Endothelial cell of umbilical vein (primary cell): ENCODE measurements around the gene DSCAML1. TPM values are rescaled to one million over a fixed set of nuclear protein-coding genes. Genes with fewer than 3 reads are reported as not detected.

Experiments
- BruUV-seq: library from RNA; stranded (reverse); fragments of 400-500 nt; replicated peaks from 2 replicates; lab custom pipeline; 2021; lab: Mats Ljungman, UMichigan
- CTCF ChIA-PET: fragments of 300-600, 350-600 bp; sonication (Branson Sonifier 250); formaldehyde crosslinking; loops from one replicate; lab custom pipeline; 2021; ENCODE audit warnings: antibody characterized with exemption, inconsistent platforms; lab: Charles Lee
- POLR2A ChIA-PET: fragments of 300-600, 350-600 bp; sonication (Branson Sonifier 250); formaldehyde crosslinking; loops from one replicate; lab custom pipeline; 2021; ENCODE audit warnings: antibody characterized with exemption, inconsistent platforms; lab: Charles Lee
- DNase-seq: peaks from one replicate; pipeline ENCODE4 v3.0.0-alpha.2; 2011; ENCODE audit warnings: low read depth, low spot score
- FAIRE-seq: peaks from 2 replicates; lab custom pipeline; 2011; peaks lifted over from hg19 to GRCh38; lab: Jason Lieb, UNC
- H2AFZ ChIP-seq: 2 replicates; pipeline ENCODE4 v1.6.0; 2012; ENCODE audit warnings: low read depth, low read length, control low read depth, inconsistent platforms
- H3K27ac ChIP-seq: 2 replicates; pipeline ENCODE4 v1.5.1; 2011; ENCODE audit warnings: low read depth, mild to moderate bottlenecking, control low read depth, low read length, moderate library complexity; ENCODE audit not compliant: insufficient read depth
- H3K27me3 ChIP-seq, 2 experiments: 2 replicates each; pipeline versions ENCODE4 v1.6.0 to v1.6.1; 2011; ENCODE audit warnings: low read length in 2 of 2, mixed read lengths in 1 of 2; ENCODE audit not compliant: control insufficient read depth in 2 of 2, insufficient read depth in 2 of 2
- H3K36me3 ChIP-seq, 2 experiments: 2 replicates in 1 of 2; 3 replicates in 1 of 2; pipeline ENCODE4 v1.5.1; 2011; ENCODE audit warnings: low read length in 2 of 2, mild to moderate bottlenecking in 1 of 2, moderate library complexity in 1 of 2; ENCODE audit not compliant: control insufficient read depth in 2 of 2, insufficient read depth in 2 of 2; ENCODE audit errors: extremely low read depth in 1 of 2
- H3K4me1 ChIP-seq: 3 replicates; pipeline ENCODE4 v1.5.1; 2011; ENCODE audit warnings: mild to moderate bottlenecking, low read length; ENCODE audit not compliant: control insufficient read depth, insufficient read depth; ENCODE audit errors: extremely low read depth
- H3K4me2 ChIP-seq: 2 replicates; pipeline ENCODE4 v1.6.1; 2011; ENCODE audit warnings: low read length, control low read depth, mixed read lengths; ENCODE audit not compliant: insufficient read depth
- H3K4me3 ChIP-seq, 3 experiments: fragments of 200-600 bp in 1 of 3; sonication (generic), shearing (Covaris generic) in 1 of 3; replicated peaks in 1 of 3; 2 replicates each; pipeline ENCODE4 v1.5.1; 2011 to 2016; ENCODE audit warnings: control low read depth in 3 of 3, low read length in 3 of 3, mild to moderate bottlenecking in 2 of 3, inconsistent platforms in 1 of 3, low read depth in 1 of 3, moderate library complexity in 1 of 3; ENCODE audit not compliant: insufficient read depth in 1 of 3
- H3K79me2 ChIP-seq: 2 replicates; pipeline ENCODE4 v1.6.0; 2012; ENCODE audit warnings: low read length, inconsistent platforms; ENCODE audit not compliant: control insufficient read depth, insufficient read depth
- H3K9ac ChIP-seq: replicated peaks from 2 replicates; pipeline ENCODE3; 2011; ENCODE audit warnings: low read length, control low read depth; ENCODE audit not compliant: insufficient read depth; ENCODE audit errors: extremely low read depth
- H3K9me1 ChIP-seq: replicated peaks from 3 replicates; pipeline ENCODE4 v1.6.0; 2011; ENCODE audit warnings: mild to moderate bottlenecking, low read length; ENCODE audit not compliant: control insufficient read depth, insufficient read depth; ENCODE audit errors: extremely low read depth
- H3K9me3 ChIP-seq: replicated peaks from 2 replicates; pipeline ENCODE4 v1.5.1; 2012; ENCODE audit warnings: low read length, inconsistent platforms; ENCODE audit not compliant: control insufficient read depth, insufficient read depth
- H4K20me1 ChIP-seq: replicated peaks from 2 replicates; pipeline ENCODE3; 2011; ENCODE audit warnings: mild to moderate bottlenecking, low read length; ENCODE audit not compliant: control insufficient read depth, insufficient read depth; ENCODE audit errors: extremely low read depth
- EZH2 ChIP-seq: IDR thresholded peaks from 2 replicates; pipeline ENCODE4 v1.6.1; 2012; ENCODE audit warnings: borderline replicate concordance, low read depth, mild to moderate bottlenecking, moderate library complexity, low read length, inconsistent platforms; ENCODE audit not compliant: severe bottlenecking
- JUN ChIP-seq: IDR thresholded peaks from 2 replicates; pipeline ENCODE4 v1.6.1; 2011; ENCODE audit warnings: borderline replicate concordance, low read depth; ENCODE audit not compliant: insufficient read length, insufficient read depth
- MAX ChIP-seq: IDR thresholded peaks from 2 replicates; pipeline ENCODE4 v1.6.1; 2011; ENCODE audit not compliant: insufficient read depth, insufficient read length
- MYC ChIP-seq: IDR thresholded peaks from one replicate; pipeline ENCODE4 v1.6.1; 2011; ENCODE audit warnings: mild to moderate bottlenecking, low read depth, low read length
- POLR2AphosphoS5 ChIP-seq: IDR thresholded peaks from 2 replicates; pipeline ENCODE4 v1.6.1; 2012; ENCODE audit warnings: low read depth, mild to moderate bottlenecking, control low read depth, low read length, moderate library complexity; ENCODE audit not compliant: insufficient read depth
- dilution Hi-C: fragments of 300-500 bp; cut with MboI; formaldehyde crosslinking; loops from one replicate; pipeline ENCODE4 v1.15.0; 2019; ENCODE audit warnings: low sequenced_read_pairs; ENCODE audit not compliant: extremely low pct_ligation_motif_present
- intact Hi-C: fragments of 100-400 bp; cut with micrococcal nuclease; formaldehyde crosslinking; loops from one replicate; pipeline ENCODE4 v1.10.0; 2022
- polyA plus RNA-seq, 4 experiments: library from polyadenylated mRNA; depleted of rRNA in 3 of 4; stranded (reverse) in 3 of 4; unstranded in 1 of 4; fragments of >200 nt; gene quantifications; 2 replicates each; pipeline versions ENCODE4 v1.2.1 to v1.2.3, GENCODE V29; 2011 to 2012; ENCODE audit warnings: missing spikeins in 1 of 4
- total RNA-seq: library from RNA; stranded (reverse); gene quantifications from 2 replicates; pipeline ENCODE4 v1.2.3, GENCODE V29; 2021
- TF ChIP-seq, protein P1 (sequence below), 2 donors: IDR thresholded peaks; 1 replicate in 1 of 2; 2 replicates in 1 of 2; pipeline ENCODE4 v1.5.1; 2011; ENCODE audit warnings: low read length in 2 of 2, mild to moderate bottlenecking in 2 of 2, moderate library complexity in 2 of 2, control low read depth in 1 of 2, inconsistent platforms in 1 of 2, low read depth in 1 of 2; ENCODE audit not compliant: insufficient read depth in 1 of 2; ENCODE audit errors: extremely low read depth in 1 of 2

Gene DSCAML1
- total and polyA plus RNA-seq, 2 donors (not counting 3 experiments of a cell fraction or from before 2014, with no cell fraction given), result not detected

GRCh38 chr11:117430293-117430955, 366.6 kb downstream of the DSCAML1 start:
- FAIRE-seq, result no peak
- H3K4me1 ChIP-seq, result no peaks in the 10 kb centered on the region
- H3K4me3 ChIP-seq, result no peak overlapping the region
- H3K36me3 ChIP-seq, result no peaks in the 10 kb centered on the region
- no peak overlapping the region for H3K27ac ChIP-seq
- ChIA-PET CTCF (no interaction called here), POLR2A (no interaction called here)
- H2AFZ ChIP-seq, result no peak overlapping the region
- H3K9me3 ChIP-seq, result no peaks in the 10 kb centered on the region
- H3K4me2 ChIP-seq, result no peak overlapping the region
- no peak for DNase-seq
- H3K27me3 ChIP-seq, result no peaks in the 10 kb centered on the region
- dilution Hi-C loops (no loop called here), intact Hi-C loops (no loop called here)
- no peaks in the 10 kb centered on the region for H4K20me1 ChIP-seq
- no peak overlapping the region for H3K9ac ChIP-seq
- no TSS peak for BruUV-seq
- H3K9me1 ChIP-seq, result no peaks in the 10 kb centered on the region
- no peaks in the 10 kb centered on the region for H3K79me2 ChIP-seq
- TF ChIP-seq JUN, result no peak
- TF ChIP-seq POLR2AphosphoS5, result no peak

- H3K27ac ChIP-seq, result no peak overlapping the region
- TF ChIP-seq, protein P1, sequence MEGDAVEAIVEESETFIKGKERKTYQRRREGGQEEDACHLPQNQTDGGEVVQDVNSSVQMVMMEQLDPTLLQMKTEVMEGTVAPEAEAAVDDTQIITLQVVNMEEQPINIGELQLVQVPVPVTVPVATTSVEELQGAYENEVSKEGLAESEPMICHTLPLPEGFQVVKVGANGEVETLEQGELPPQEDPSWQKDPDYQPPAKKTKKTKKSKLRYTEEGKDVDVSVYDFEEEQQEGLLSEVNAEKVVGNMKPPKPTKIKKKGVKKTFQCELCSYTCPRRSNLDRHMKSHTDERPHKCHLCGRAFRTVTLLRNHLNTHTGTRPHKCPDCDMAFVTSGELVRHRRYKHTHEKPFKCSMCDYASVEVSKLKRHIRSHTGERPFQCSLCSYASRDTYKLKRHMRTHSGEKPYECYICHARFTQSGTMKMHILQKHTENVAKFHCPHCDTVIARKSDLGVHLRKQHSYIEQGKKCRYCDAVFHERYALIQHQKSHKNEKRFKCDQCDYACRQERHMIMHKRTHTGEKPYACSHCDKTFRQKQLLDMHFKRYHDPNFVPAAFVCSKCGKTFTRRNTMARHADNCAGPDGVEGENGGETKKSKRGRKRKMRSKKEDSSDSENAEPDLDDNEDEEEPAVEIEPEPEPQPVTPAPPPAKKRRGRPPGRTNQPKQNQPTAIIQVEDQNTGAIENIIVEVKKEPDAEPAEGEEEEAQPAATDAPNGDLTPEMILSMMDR (IDR thresholded peaks at IDR 0.05; ENCODE audit: extremely low read depth in 1 of 2, insufficient read depth in 1 of 2, low read depth in 1 of 2, low read length in 2 of 2), result no peak
- no peak for TF ChIP-seq MYC
- TF ChIP-seq MAX, result no peak
- TF ChIP-seq EZH2, result no peak
- H3K4me1 ChIP-seq, result no peaks in the 10 kb centered on the region
- POLR2A ChIA-PET, result no interaction called here
- dilution Hi-C loops, result no loop called here
- DNase-seq (no peak), FAIRE-seq (no peak)
- no peaks in the 10 kb centered on the region for H3K9me3 ChIP-seq
- no peaks in the 10 kb centered on the region for H4K20me1 ChIP-seq
- H3K27me3 ChIP-seq, result no peaks in the 10 kb centered on the region
- intact Hi-C loops, result no loop called here
- H3K4me2 ChIP-seq, result no peak overlapping the region
- no peaks in the 10 kb centered on the region for H3K36me3 ChIP-seq
- H3K79me2 ChIP-seq, result no peaks in the 10 kb centered on the region
- CTCF ChIA-PET, result interaction anchor here (1.7 to 5.0 kb wide), 2 partner anchors 191 to 518 kb away, joined by 3 to 133 read pairs; no protein-coding TSS in a partner anchor
- BruUV-seq, result no TSS peak
- no peak overlapping the region for H3K9ac ChIP-seq
- H3K9me1 ChIP-seq, result no peaks in the 10 kb centered on the region
- no peak overlapping the region for H3K4me3 ChIP-seq
- H2AFZ ChIP-seq, result no peak overlapping the region
Observed at GRCh38 chr11:117428856-117429229, 368.2 kb downstream of the DSCAML1 start.
